ENCODE measurements around the gene RIPOR2.

RIPOR2 gene

GRCh38 chr6:24935366-24936152 is at the start of gene RIPOR2:
Gene RIPOR2, minus strand, starts transcription at chr6:24935960. Its CDS starts 62 bp downstream, at chr6:24935898.
- TF ChIP-seq CTCF (IDR thresholded peaks at IDR 0.05; ENCODE audit: low read depth, low read length) (peak; percentile 10), MYC (IDR thresholded peaks at IDR 0.05; ENCODE audit: low read depth, low read length) (no peak)
- DNase-seq (ENCODE audit: low read depth): peak; percentile 64
- no peak within 1 kb of the TSS for H3K4me3 ChIP-seq (ENCODE audit: low read depth, low read length)

GRCh38 chr6:24985323-24985722 is 49.6 kb upstream of the RIPOR2 start:
- no peak for DNase-seq (ENCODE audit: low read depth)
- TF ChIP-seq CTCF (IDR thresholded peaks at IDR 0.05; ENCODE audit: low read depth, low read length) (no peak), MYC (IDR thresholded peaks at IDR 0.05; ENCODE audit: low read depth, low read length) (no peak), MAX (IDR thresholded peaks at IDR 0.05; ENCODE audit: low read depth, low read length) (no peak), POLR2A (IDR thresholded peaks at IDR 0.05; ENCODE audit: extremely low read depth, insufficient read length) (no peak)
- no peak overlapping the region for H3K4me3 ChIP-seq (ENCODE audit: low read depth, low read length)

- TF ChIP-seq MYC (IDR thresholded peaks at IDR 0.05; ENCODE audit: low read depth, low read length) (no peak), CTCF (IDR thresholded peaks at IDR 0.05; ENCODE audit: low read depth, low read length) (no peak), MAX (IDR thresholded peaks at IDR 0.05; ENCODE audit: low read depth, low read length) (no peak), POLR2A (IDR thresholded peaks at IDR 0.05; ENCODE audit: extremely low read depth, insufficient read length) (no peak)
- no peak for DNase-seq (ENCODE audit: low read depth)
- H3K4me3 ChIP-seq (ENCODE audit: low read depth, low read length): no peak overlapping the region
These were observed 46.5 kb upstream of the RIPOR2 start for GRCh38 chr6:24982231-24982630.

- H3K4me3 ChIP-seq (ENCODE audit: low read depth, low read length): no peak overlapping the region
- TF ChIP-seq MYC (IDR thresholded peaks at IDR 0.05; ENCODE audit: low read depth, low read length): no peak
- TF ChIP-seq MAX (IDR thresholded peaks at IDR 0.05; ENCODE audit: low read depth, low read length): no peak
- TF ChIP-seq POLR2A (IDR thresholded peaks at IDR 0.05; ENCODE audit: extremely low read depth, insufficient read length): no peak
- no peak for TF ChIP-seq CTCF (IDR thresholded peaks at IDR 0.05; ENCODE audit: low read depth, low read length)
These were observed 45.6 kb upstream of the RIPOR2 start for GRCh38 chr6:24981386-24981760.

GRCh38 chr6:24980507-24981385 is 45.0 kb upstream of the RIPOR2 start:
- TF ChIP-seq MAX (IDR thresholded peaks at IDR 0.05; ENCODE audit: low read depth, low read length) (no peak), CTCF (IDR thresholded peaks at IDR 0.05; ENCODE audit: low read depth, low read length) (no peak), MYC (IDR thresholded peaks at IDR 0.05; ENCODE audit: low read depth, low read length) (no peak), POLR2A (IDR thresholded peaks at IDR 0.05; ENCODE audit: extremely low read depth, insufficient read length) (no peak)
- no peak overlapping the region for H3K4me3 ChIP-seq (ENCODE audit: low read depth, low read length)
- DNase-seq (ENCODE audit: low read depth): no peak

More at GRCh38 chr6:24981386-24981760, 45.6 kb upstream of the RIPOR2 start:
- DNase-seq (ENCODE audit: low read depth): no peak
